HL-60 (cell line): Measurements from ENCODE around the gene RNASE8.

ENCODE experiments used
- GABPA ChIP-seq: IDR thresholded peaks from 2 replicates; pipeline ENCODE4 v1.6.1; 2012; ENCODE audit warnings: low read depth
- POLR2AphosphoS5 ChIP-seq: IDR thresholded peaks from 2 replicates; pipeline ENCODE4 v1.6.1; 2012; ENCODE audit warnings: low read depth
- TF ChIP-seq, protein P1 (sequence below): IDR thresholded peaks from one replicate; pipeline ENCODE4 v1.5.1; 2011; ENCODE audit warnings: low read length, control low read depth, inconsistent platforms; ENCODE audit not compliant: insufficient read depth
- TF ChIP-seq, protein P2 (sequence below): IDR thresholded peaks from 2 replicates; pipeline ENCODE4 v1.6.1; 2012; ENCODE audit warnings: low read depth; ENCODE audit not compliant: insufficient replicate concordance

DNA sequence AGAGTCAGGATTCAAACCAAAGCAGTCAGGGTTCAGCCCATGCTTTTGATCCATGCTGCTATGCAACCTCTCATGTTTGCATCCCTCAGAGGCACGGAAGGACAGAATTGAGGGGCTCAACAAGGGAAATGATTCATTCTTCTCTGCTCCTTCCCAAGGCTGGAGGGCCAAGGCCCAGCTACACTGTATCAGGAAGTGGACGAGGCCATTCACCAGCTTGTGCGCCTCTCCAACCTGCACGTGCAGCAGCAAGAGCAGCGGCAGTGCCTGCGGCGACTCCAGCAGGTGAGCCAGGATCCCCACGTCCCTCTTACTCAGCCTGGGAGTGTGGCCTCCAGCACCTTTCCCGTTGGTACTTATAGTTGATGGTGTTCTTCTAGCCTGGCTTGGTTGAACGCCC lies 21.1 kb downstream of the RNASE8 start:
- TF ChIP-seq GABPA (no peak), POLR2AphosphoS5 (no peak)
- TF ChIP-seq, protein P1, sequence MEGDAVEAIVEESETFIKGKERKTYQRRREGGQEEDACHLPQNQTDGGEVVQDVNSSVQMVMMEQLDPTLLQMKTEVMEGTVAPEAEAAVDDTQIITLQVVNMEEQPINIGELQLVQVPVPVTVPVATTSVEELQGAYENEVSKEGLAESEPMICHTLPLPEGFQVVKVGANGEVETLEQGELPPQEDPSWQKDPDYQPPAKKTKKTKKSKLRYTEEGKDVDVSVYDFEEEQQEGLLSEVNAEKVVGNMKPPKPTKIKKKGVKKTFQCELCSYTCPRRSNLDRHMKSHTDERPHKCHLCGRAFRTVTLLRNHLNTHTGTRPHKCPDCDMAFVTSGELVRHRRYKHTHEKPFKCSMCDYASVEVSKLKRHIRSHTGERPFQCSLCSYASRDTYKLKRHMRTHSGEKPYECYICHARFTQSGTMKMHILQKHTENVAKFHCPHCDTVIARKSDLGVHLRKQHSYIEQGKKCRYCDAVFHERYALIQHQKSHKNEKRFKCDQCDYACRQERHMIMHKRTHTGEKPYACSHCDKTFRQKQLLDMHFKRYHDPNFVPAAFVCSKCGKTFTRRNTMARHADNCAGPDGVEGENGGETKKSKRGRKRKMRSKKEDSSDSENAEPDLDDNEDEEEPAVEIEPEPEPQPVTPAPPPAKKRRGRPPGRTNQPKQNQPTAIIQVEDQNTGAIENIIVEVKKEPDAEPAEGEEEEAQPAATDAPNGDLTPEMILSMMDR, result no peak
- TF ChIP-seq, protein P2, sequence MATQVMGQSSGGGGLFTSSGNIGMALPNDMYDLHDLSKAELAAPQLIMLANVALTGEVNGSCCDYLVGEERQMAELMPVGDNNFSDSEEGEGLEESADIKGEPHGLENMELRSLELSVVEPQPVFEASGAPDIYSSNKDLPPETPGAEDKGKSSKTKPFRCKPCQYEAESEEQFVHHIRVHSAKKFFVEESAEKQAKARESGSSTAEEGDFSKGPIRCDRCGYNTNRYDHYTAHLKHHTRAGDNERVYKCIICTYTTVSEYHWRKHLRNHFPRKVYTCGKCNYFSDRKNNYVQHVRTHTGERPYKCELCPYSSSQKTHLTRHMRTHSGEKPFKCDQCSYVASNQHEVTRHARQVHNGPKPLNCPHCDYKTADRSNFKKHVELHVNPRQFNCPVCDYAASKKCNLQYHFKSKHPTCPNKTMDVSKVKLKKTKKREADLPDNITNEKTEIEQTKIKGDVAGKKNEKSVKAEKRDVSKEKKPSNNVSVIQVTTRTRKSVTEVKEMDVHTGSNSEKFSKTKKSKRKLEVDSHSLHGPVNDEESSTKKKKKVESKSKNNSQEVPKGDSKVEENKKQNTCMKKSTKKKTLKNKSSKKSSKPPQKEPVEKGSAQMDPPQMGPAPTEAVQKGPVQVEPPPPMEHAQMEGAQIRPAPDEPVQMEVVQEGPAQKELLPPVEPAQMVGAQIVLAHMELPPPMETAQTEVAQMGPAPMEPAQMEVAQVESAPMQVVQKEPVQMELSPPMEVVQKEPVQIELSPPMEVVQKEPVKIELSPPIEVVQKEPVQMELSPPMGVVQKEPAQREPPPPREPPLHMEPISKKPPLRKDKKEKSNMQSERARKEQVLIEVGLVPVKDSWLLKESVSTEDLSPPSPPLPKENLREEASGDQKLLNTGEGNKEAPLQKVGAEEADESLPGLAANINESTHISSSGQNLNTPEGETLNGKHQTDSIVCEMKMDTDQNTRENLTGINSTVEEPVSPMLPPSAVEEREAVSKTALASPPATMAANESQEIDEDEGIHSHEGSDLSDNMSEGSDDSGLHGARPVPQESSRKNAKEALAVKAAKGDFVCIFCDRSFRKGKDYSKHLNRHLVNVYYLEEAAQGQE, result no peak
